Calu3 (cell line): ENCODE measurements around the gene C18orf54. TPM values are rescaled to one million over a fixed set of nuclear protein-coding genes. Genes with fewer than 3 reads are reported as not detected.

Experiments
- BruUV-seq: library from RNA; stranded (reverse); fragments of 400-500 nt; replicated peaks from 2 replicates; lab custom pipeline; 2021; lab: Mats Ljungman, UMichigan
- CTCF ChIA-PET: fragments of 300-600 bp; sonication (Branson Sonifier 250); formaldehyde crosslinking; loops from one replicate; lab custom pipeline; 2022; ENCODE audit warnings: antibody characterized with exemption; lab: Charles Lee
- DNase-seq: peaks from one replicate; pipeline ENCODE4 v3.0.0; 2022
- H3K27ac Mint-ChIP-seq: one replicate; pipeline ENCODE4 v1.8.0; 2022; ENCODE audit warnings: mixed read lengths; ENCODE audit not compliant: unreplicated experiment
- H3K27me3 Mint-ChIP-seq: one replicate; pipeline ENCODE4 v1.8.0; 2022; ENCODE audit warnings: mixed read lengths; ENCODE audit not compliant: unreplicated experiment
- H3K36me3 Mint-ChIP-seq: one replicate; pipeline ENCODE4 v1.8.0; 2022; ENCODE audit warnings: mild to moderate bottlenecking, moderate library complexity, mixed read lengths; ENCODE audit not compliant: insufficient read depth, unreplicated experiment
- H3K4me1 Mint-ChIP-seq: one replicate; pipeline ENCODE4 v1.8.0; 2022; ENCODE audit warnings: mild to moderate bottlenecking, low read depth, mixed read lengths; ENCODE audit not compliant: unreplicated experiment
- H3K4me3 Mint-ChIP-seq: one replicate; pipeline ENCODE4 v1.8.0; 2022; ENCODE audit warnings: mild to moderate bottlenecking, low read depth, moderate library complexity, mixed read lengths; ENCODE audit not compliant: unreplicated experiment
- H3K9me3 Mint-ChIP-seq: one replicate; pipeline ENCODE4 v1.8.0; 2022; ENCODE audit warnings: low read depth, mixed read lengths; ENCODE audit not compliant: unreplicated experiment
- intact Hi-C: fragments of 100-400 bp; cut with micrococcal nuclease; formaldehyde crosslinking; loops from one replicate; pipeline ENCODE4 v1.10.0; 2022; ENCODE audit not compliant: unreplicated experiment
- total RNA-seq: library from RNA; stranded (reverse); gene quantifications from 2 replicates; pipeline ENCODE4 v1.2.3, GENCODE V29; 2022
- TF ChIP-seq, protein P1 (sequence below): fragments of 200-600 bp; IDR thresholded peaks from one replicate; pipeline ENCODE4 v1.8.0; 2022; ENCODE audit warnings: antibody characterized with exemption; ENCODE audit not compliant: unreplicated experiment

C18orf54 gene
- total RNA-seq, 1 experiment from 2014 or later: 9.3 TPM

DNA sequence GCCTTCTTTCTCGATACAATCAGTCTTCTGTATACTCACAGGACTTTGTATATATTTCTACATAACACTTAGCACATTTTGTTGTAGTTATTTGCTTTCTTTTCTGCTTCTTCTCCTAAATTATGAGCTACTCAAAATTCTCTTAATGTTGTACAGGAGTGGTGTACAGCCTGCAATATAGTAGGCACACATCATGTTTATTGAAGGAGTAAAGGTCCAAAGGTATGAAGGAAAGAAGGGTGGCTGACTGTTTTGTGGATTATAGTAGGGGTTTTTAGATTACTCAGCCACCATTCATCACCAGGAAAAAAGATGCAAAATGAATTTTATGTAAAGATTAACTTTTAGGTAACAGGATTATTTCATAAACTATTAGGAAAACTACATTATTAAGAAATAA, 54.1 kb downstream of the C18orf54 start:
- H3K9me3 Mint-ChIP-seq: no peaks in the 10 kb centered on the region
- intact Hi-C loops: no loop called here
- TF ChIP-seq, protein P1, sequence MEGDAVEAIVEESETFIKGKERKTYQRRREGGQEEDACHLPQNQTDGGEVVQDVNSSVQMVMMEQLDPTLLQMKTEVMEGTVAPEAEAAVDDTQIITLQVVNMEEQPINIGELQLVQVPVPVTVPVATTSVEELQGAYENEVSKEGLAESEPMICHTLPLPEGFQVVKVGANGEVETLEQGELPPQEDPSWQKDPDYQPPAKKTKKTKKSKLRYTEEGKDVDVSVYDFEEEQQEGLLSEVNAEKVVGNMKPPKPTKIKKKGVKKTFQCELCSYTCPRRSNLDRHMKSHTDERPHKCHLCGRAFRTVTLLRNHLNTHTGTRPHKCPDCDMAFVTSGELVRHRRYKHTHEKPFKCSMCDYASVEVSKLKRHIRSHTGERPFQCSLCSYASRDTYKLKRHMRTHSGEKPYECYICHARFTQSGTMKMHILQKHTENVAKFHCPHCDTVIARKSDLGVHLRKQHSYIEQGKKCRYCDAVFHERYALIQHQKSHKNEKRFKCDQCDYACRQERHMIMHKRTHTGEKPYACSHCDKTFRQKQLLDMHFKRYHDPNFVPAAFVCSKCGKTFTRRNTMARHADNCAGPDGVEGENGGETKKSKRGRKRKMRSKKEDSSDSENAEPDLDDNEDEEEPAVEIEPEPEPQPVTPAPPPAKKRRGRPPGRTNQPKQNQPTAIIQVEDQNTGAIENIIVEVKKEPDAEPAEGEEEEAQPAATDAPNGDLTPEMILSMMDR: no peak
- H3K36me3 Mint-ChIP-seq: no peaks in the 10 kb centered on the region
- no peak overlapping the region for H3K27ac Mint-ChIP-seq
- no TSS peak for BruUV-seq
- H3K27me3 Mint-ChIP-seq: peaks cover 13% of the 10 kb centered on the region
- no peaks in the 10 kb centered on the region for H3K4me1 Mint-ChIP-seq
- DNase-seq: no peak
- CTCF ChIA-PET: no interaction called here
- no peak overlapping the region for H3K4me3 Mint-ChIP-seq

DNA sequence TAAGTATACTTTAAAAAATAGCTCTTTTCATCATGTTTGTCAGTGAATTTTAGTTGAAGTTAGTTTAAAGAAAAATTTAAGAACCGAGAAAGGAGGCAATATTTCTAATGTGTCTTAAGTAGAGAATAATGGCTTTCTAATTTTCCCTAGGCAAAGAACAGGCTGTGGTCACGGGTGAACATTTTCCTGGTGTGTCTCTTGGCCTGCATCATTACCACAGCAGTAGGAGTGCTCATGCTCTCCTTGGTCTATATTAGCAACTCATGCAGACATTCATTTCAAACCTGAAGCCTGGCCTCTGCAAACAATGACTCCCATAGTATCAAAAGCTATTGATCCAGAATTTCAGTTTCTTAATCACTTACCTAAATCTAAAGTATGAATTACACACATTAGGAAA, 57.4 kb downstream of the C18orf54 start:
- CTCF ChIA-PET: no interaction called here

DNA sequence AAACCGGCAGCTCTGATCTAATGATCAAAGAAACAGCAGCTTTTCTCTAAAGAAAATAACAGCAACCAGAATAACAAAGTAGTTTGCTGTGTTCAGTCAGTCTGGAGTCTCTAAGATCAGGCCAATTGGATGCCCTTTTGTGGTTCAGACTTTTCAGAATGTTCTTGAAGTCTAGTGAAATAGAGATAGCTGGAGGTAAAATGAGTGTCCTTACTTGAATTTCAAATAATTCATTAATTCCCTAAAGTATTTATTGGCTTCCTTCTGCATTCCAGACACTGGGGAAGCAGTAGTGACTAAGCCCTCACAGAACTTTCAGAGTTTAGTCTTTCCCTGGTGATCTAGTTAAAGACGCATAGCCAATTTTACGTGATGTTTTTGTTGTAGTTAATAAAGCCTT, 58.7 kb downstream of the C18orf54 start:
- H3K27ac Mint-ChIP-seq: no peak overlapping the region
- no peaks in the 10 kb centered on the region for H3K4me1 Mint-ChIP-seq
- no peaks in the 10 kb centered on the region for H3K36me3 Mint-ChIP-seq
- H3K4me3 Mint-ChIP-seq: no peak overlapping the region
- no peaks in the 10 kb centered on the region for H3K9me3 Mint-ChIP-seq
- TF ChIP-seq, protein P1: no peak
- no TSS peak for BruUV-seq
- CTCF ChIA-PET: no interaction called here
- H3K27me3 Mint-ChIP-seq: peaks cover 13% of the 10 kb centered on the region
- no peak for DNase-seq
- intact Hi-C loops: no loop called here

More for the DNA sequence above, 57.4 kb downstream of the C18orf54 start:
- H3K27ac Mint-ChIP-seq: no peak overlapping the region
- H3K27me3 Mint-ChIP-seq: peaks cover 13% of the 10 kb centered on the region
- H3K9me3 Mint-ChIP-seq: no peaks in the 10 kb centered on the region
- no peaks in the 10 kb centered on the region for H3K36me3 Mint-ChIP-seq
- no peak for DNase-seq
- H3K4me1 Mint-ChIP-seq: no peaks in the 10 kb centered on the region
- TF ChIP-seq, protein P1: no peak
- intact Hi-C loops: no loop called here
- H3K4me3 Mint-ChIP-seq: no peak overlapping the region
- no TSS peak for BruUV-seq

DNA sequence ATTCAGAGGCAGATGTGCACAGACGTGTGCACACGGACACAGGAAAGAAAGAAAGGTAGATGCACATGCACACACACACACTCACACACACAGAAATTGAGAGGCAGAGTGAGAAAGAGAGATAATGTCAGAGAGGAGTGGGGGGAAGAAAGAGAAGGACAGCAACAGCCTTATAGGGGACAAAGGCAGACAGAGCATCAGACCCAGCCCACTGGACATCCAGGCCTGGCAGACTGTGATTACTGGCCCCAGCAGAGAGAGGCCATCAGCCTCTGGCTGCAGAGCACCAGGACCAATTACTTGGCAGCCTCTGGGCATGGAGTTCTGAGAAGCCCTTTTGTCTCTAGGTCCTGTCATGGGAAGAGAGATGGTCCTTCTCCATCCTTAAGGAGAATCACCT, 66.1 kb downstream of the C18orf54 start:
- TF ChIP-seq, protein P1: no peak
- no peaks in the 10 kb centered on the region for H3K36me3 Mint-ChIP-seq
- H3K27me3 Mint-ChIP-seq: peaks cover 18% of the 10 kb centered on the region
- CTCF ChIA-PET: no interaction called here
- intact Hi-C loops: no loop called here
- DNase-seq: no peak
- no TSS peak for BruUV-seq
- H3K27ac Mint-ChIP-seq: no peak overlapping the region
- no peaks in the 10 kb centered on the region for H3K4me1 Mint-ChIP-seq
- H3K9me3 Mint-ChIP-seq: no peaks in the 10 kb centered on the region
- no peak overlapping the region for H3K4me3 Mint-ChIP-seq
